K562 (cell line): ENCODE results near the gene TMEM45B. TPM values are rescaled to one million over a fixed set of nuclear protein-coding genes. Genes with fewer than 3 reads are reported as not detected.

Experiments
- ATAC-seq: fragments of 200-7000 bp; cut with Tn5 transposase; 3 replicates; pipeline ENCODE4 v1.9.1; 2020; ENCODE audit warnings: moderate library complexity
- BruUV-seq: library from RNA; stranded (reverse); fragments of 400-500 nt; replicated peaks from 2 replicates; lab custom pipeline; 2021; lab: Mats Ljungman, UMichigan
- CTCF ChIA-PET: fragments of 300-600 bp; formaldehyde crosslinking; extraction: SDS; loops from one replicate; lab custom pipeline; 2021; ENCODE audit warnings: low intra/inter-chr PET ratio; lab: Yijun Ruan, JAX
- POLR2A ChIA-PET: fragments of 300-600, 350-650 bp; sonication (Branson Sonifier 250); formaldehyde crosslinking; extraction: SDS; loops from one replicate; lab custom pipeline; 2021; ENCODE audit warnings: antibody characterized with exemption, inconsistent platforms; lab: Yijun Ruan, JAX
- DNase-seq, 4 experiments: peaks; one replicate each; pipeline versions ENCODE4 v3.0.0 to v3.0.0-alpha.2; 2011 to 2018; ENCODE audit warnings: low spot score in 3 of 4, mixed read lengths in 3 of 4; ENCODE audit errors: extremely low read depth in 1 of 4
- FAIRE-seq: peaks from 2 replicates; lab custom pipeline; 2011; peaks lifted over from hg19 to GRCh38; lab: Jason Lieb, UNC
- H2AFZ ChIP-seq: 2 replicates; pipeline ENCODE4 v1.6.0; 2011; ENCODE audit warnings: low read depth, low read length, control low read depth, inconsistent platforms
- H3K27ac ChIP-seq: fragments of 200-600 bp; 3 replicates; pipeline ENCODE4 v1.8.0; 2011; ENCODE audit warnings: low read depth, mild to moderate bottlenecking, control low read depth, inconsistent platforms, low read length, moderate library complexity, mixed read lengths; ENCODE audit errors: extremely low read depth
- H3K27me3 ChIP-seq, 2 experiments: fragments of 300-600 bp in 1 of 2; 2 replicates in 1 of 2; 3 replicates in 1 of 2; pipeline versions ENCODE4 v1.6.0 to v1.8.0; 2011; ENCODE audit warnings: inconsistent platforms in 2 of 2, low read length in 2 of 2, mild to moderate bottlenecking in 1 of 2, mixed read lengths in 1 of 2, moderate library complexity in 1 of 2; ENCODE audit not compliant: control insufficient read depth in 2 of 2, insufficient read depth in 2 of 2
- H3K36me3 ChIP-seq: fragments of 300-600 bp; 3 replicates; pipeline ENCODE4 v1.8.0; 2011; ENCODE audit warnings: mild to moderate bottlenecking, low read length, inconsistent platforms; ENCODE audit not compliant: control insufficient read depth, insufficient read depth
- H3K4me1 ChIP-seq, 2 experiments: fragments of 200-600 bp in 1 of 2; replicated peaks in 1 of 2; 2 replicates in 1 of 2; 3 replicates in 1 of 2; pipeline versions ENCODE4 v1.5.1 to v1.8.0; 2011; ENCODE audit warnings: inconsistent platforms in 2 of 2, low read length in 2 of 2, mild to moderate bottlenecking in 1 of 2, mixed read lengths in 1 of 2, moderate library complexity in 1 of 2; ENCODE audit not compliant: control insufficient read depth in 2 of 2, insufficient read depth in 2 of 2
- H3K4me2 ChIP-seq: 2 replicates; pipeline ENCODE4 v1.6.1; 2011; ENCODE audit warnings: low read length, control low read depth, inconsistent platforms, mixed read lengths; ENCODE audit not compliant: insufficient read depth
- H3K4me3 ChIP-seq: fragments of 200-600 bp; sonication (generic), shearing (Covaris generic); 2 replicates; pipeline ENCODE4 v1.5.1; 2016; ENCODE audit warnings: control low read depth, inconsistent platforms
- H3K79me2 ChIP-seq: fragments of 200-600 bp; 3 replicates; pipeline ENCODE4 v1.8.0; 2011; ENCODE audit warnings: low read length, inconsistent platforms; ENCODE audit not compliant: control insufficient read depth, insufficient read depth
- H3K9ac ChIP-seq, 2 experiments: 2 replicates each; pipeline versions ENCODE4 v1.6.0 to v1.6.1; 2011; ENCODE audit warnings: low read depth in 2 of 2, low read length in 2 of 2, control low read depth in 1 of 2, inconsistent platforms in 1 of 2, mild to moderate bottlenecking in 1 of 2, mixed read lengths in 1 of 2; ENCODE audit not compliant: insufficient read depth in 1 of 2
- H3K9me1 ChIP-seq: one replicate; pipeline ENCODE4 v1.6.0; 2011; ENCODE audit warnings: inconsistent platforms, mild to moderate bottlenecking, low read length, moderate library complexity; ENCODE audit not compliant: control insufficient read depth, insufficient read depth
- H3K9me3 ChIP-seq: replicated peaks from 2 replicates; pipeline ENCODE4 v1.5.1; 2011; ENCODE audit warnings: low read depth, low read length, inconsistent platforms; ENCODE audit not compliant: control insufficient read depth, insufficient read depth
- H4K20me1 ChIP-seq: replicated peaks from 2 replicates; pipeline ENCODE4 v1.6.1; 2011; ENCODE audit warnings: low read length, inconsistent platforms, mixed read lengths; ENCODE audit not compliant: control insufficient read depth, insufficient read depth
- BMI1 ChIP-seq: fragments of 150-350 bp; IDR thresholded peaks from 2 replicates; pipeline ENCODE4 v1.6.1; 2014; ENCODE audit warnings: low read length
- CCAR2 ChIP-seq: fragments of 200-400 bp; formaldehyde crosslinking; IDR thresholded peaks from 2 replicates; pipeline ENCODE4 v1.6.1; 2017; ENCODE audit warnings: mild to moderate bottlenecking, low read depth, low read length
- CHD2 ChIP-seq: IDR thresholded peaks from 2 replicates; pipeline ENCODE4 v1.6.1; 2011; ENCODE audit warnings: low read depth, low read length
- CHD4 ChIP-seq: fragments of 200-600 bp; sonication (generic); IDR thresholded peaks from 3 replicates; pipeline ENCODE4 v1.6.1; 2012; ENCODE audit warnings: low read depth, mild to moderate bottlenecking, mixed read lengths, low read length, inconsistent platforms; ENCODE audit not compliant: insufficient read depth, insufficient replicate concordance, poor library complexity, severe bottlenecking
- CREB5 ChIP-seq: fragments of 250-450 bp; sonication (Bioruptor Pico); IDR thresholded peaks from 2 replicates; pipeline ENCODE4 v1.5.0; 2020; ENCODE audit warnings: mild to moderate bottlenecking
- GMEB1 ChIP-seq: fragments of 250-450 bp; sonication (Bioruptor Pico); IDR thresholded peaks from 2 replicates; pipeline ENCODE4 v1.4.0; 2020; ENCODE audit warnings: mild to moderate bottlenecking
- PCBP2 ChIP-seq: fragments of 200-400 bp; formaldehyde crosslinking; IDR thresholded peaks from 2 replicates; pipeline ENCODE4 v1.6.1; 2018; ENCODE audit warnings: low read length, low read depth, mild to moderate bottlenecking, moderate library complexity; ENCODE audit not compliant: poor library complexity, severe bottlenecking
- PRPF4 ChIP-seq: fragments of 200-400 bp; formaldehyde crosslinking; IDR thresholded peaks from one replicate; pipeline ENCODE4 v1.6.1; 2017; ENCODE audit warnings: low read length, low read depth, mild to moderate bottlenecking; ENCODE audit not compliant: insufficient read depth, poor library complexity, severe bottlenecking
- SMAD2 ChIP-seq: fragments of 150-350 bp; IDR thresholded peaks from 2 replicates; pipeline ENCODE4 v1.6.1; 2014; ENCODE audit warnings: low read depth, mild to moderate bottlenecking, low read length
- ZNF140 ChIP-seq: fragments of 250-450 bp; sonication (Bioruptor Pico); IDR thresholded peaks from 2 replicates; pipeline ENCODE4 v1.8.0; 2021; ENCODE audit warnings: moderate library complexity, mild to moderate bottlenecking, inconsistent platforms
- WGBS: fragments of 100-300 bp; shearing (Covaris generic); methylation state at CpG from one replicate; pipeline ENCODE4 v1.1.6; 2016; ENCODE audit warnings: low coverage, mixed read lengths; ENCODE audit not compliant: insufficient coverage; ENCODE audit errors: missing lambda C conversion rate; 5-methylcytosine and 5-hydroxymethylcytosine counted together
- in situ Hi-C: fragments of 300-500 bp; cut with MboI; formaldehyde crosslinking; loops from 4 replicates; pipeline ENCODE4 v1.15.0; 2018; ENCODE audit warnings: inconsistent platforms, mixed read lengths
- intact Hi-C: fragments of 100-400 bp; cut with micrococcal nuclease; formaldehyde crosslinking; loops from 2 replicates; pipeline ENCODE4 v1.14.2; 2022
- polyA plus RNA-seq, 8 experiments: library from polyadenylated mRNA; depleted of rRNA in 4 of 8; stranded (reverse) in 5 of 8; unstranded in 3 of 8; fragments of >200 nt; fragmentation: Nextera tagmentation in 2 of 8; fragmentation: Illumina TruSeq in 1 of 8; extraction: Ambion mirVana in 2 of 8; extraction: Trizol in 1 of 8; gene quantifications; 2 replicates each; pipeline versions ENCODE4 v1.2.1 to v1.2.3, GENCODE V29; 2011 to 2014; ENCODE audit warnings: inconsistent platforms in 1 of 8, missing spikeins in 1 of 8
- total RNA-seq, 7 experiments: library from RNA; depleted of rRNA in 6 of 7; stranded (reverse); fragments of >200 nt in 6 of 7; fragmentation: Illumina TruSeq in 2 of 7; extraction: Trizol in 2 of 7; gene quantifications; 2 replicates each; pipeline versions ENCODE4 v1.2.1 to v1.2.3, GENCODE V29; 2011 to 2021; ENCODE audit warnings: low replicate concordance in 1 of 7

TMEM45B gene
- total and polyA plus RNA-seq, 9 of the 15 experiments (the other 6 are each of a cell fraction or from before 2014, with no cell fraction given), result 0.07 TPM; not detected in 8

DNA sequence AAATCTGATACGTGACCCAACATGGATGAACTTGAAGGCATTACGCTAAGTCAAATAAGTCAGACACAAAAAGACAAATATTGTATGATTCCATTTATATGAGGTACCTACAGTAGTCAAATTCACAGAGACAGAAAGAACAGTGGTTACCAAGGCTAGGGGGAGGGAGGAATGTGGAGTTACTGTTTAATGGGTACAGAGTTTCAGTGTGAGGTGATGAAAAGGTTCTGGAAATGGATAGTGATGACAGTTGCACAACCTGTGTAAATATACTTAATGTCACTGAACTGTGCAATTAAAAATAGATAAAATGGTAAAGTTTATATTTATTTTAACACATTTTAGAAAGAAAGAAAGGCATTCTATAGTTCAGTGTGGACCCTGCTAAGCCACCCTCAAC lies 24.1 kb upstream of the TMEM45B start:
- 0% methylated on average over 2 of the region's 2 CpGs for WGBS
- TF ChIP-seq ZNF140 (CRISPR knock-in tag) (no peak), CREB5 (CRISPR knock-in tag) (no peak), GMEB1 (no peak), PCBP2 (no peak), PRPF4 (no peak), SMAD2 (no peak), BMI1 (no peak), CHD4 (no peak), CCAR2 (no peak), CHD2 (no peak)

More for the DNA sequence above, 24.1 kb upstream of the TMEM45B start:
- Histone ChIP-seq H3K9ac (no peak overlapping the region), H3K27me3 (no peaks in the 10 kb centered on the region), H3K79me2 (no peaks in the 10 kb centered on the region), H3K36me3 (no peaks in the 10 kb centered on the region), H3K9me3 (no peaks in the 10 kb centered on the region), H3K9me1 (no peaks in the 10 kb centered on the region), H2AFZ (no peak overlapping the region), H3K4me1 (no peaks in the 10 kb centered on the region), H3K4me2 (no peak overlapping the region), H3K27ac (no peak overlapping the region), H4K20me1 (no peaks in the 10 kb centered on the region), H3K4me3 (no peak overlapping the region)
- FAIRE-seq (no peak), DNase-seq (no peak), ATAC-seq (no peak)
- ChIA-PET POLR2A (no interaction called here), CTCF (no interaction called here)
- intact Hi-C loops (no loop called here), in situ Hi-C loops (no loop called here)
- no TSS peak for BruUV-seq
